Activated CD4-positive, alpha-beta T cell treated with anti-CD3 and anti-CD28 coated beads for 24 hours (primary cell): ENCODE measurements around the gene ROBO1.
"Not testable (repeated sequence)": the region's sequence is repeated elsewhere in the genome, so short reads cannot be mapped to it uniquely, and the experiment has no call there.

Source experiments
- DNase-seq, 2 donors: peaks; one replicate each; pipeline ENCODE4 v3.0.0-alpha.2; 2020; ENCODE audit warnings: low read depth in 2 of 2

ROBO1 gene

GRCh38 chr3:78802562-78802930 is 965.3 kb downstream of the ROBO1 start:
- no peak for DNase-seq

GRCh38 chr3:78801926-78802561 is 965.8 kb downstream of the ROBO1 start:
- DNase-seq = no peak

GRCh38 chr3:78799681-78800080 is 968.1 kb downstream of the ROBO1 start:
- DNase-seq = no peak

- no peak for DNase-seq
Observed at GRCh38 chr3:78798266-78798832, 969.4 kb downstream of the ROBO1 start.

GRCh38 chr3:78794431-78794830 is 973.4 kb downstream of the ROBO1 start:
- DNase-seq = no peak

GRCh38 chr3:78792733-78793132 is 975.1 kb downstream of the ROBO1 start:
- DNase-seq = no peak

- DNase-seq = no peak
Observed at GRCh38 chr3:78792212-78792611, 975.6 kb downstream of the ROBO1 start.

- no peak for DNase-seq
Observed at GRCh38 chr3:78791753-78792152, 976.0 kb downstream of the ROBO1 start.

GRCh38 chr3:78788839-78789238 is 979.0 kb downstream of the ROBO1 start:
- no peak for DNase-seq

- no peak for DNase-seq
Observed at GRCh38 chr3:78785004-78785403, 982.8 kb downstream of the ROBO1 start.

- DNase-seq = no peak
Observed at GRCh38 chr3:78781351-78781750, 986.4 kb downstream of the ROBO1 start.

- DNase-seq = no peak
Observed at GRCh38 chr3:78765671-78766485, 1001.9 kb downstream of the ROBO1 start.

- DNase-seq = no peak
Observed at GRCh38 chr3:78764634-78765033, 1003.2 kb downstream of the ROBO1 start.

- no peak for DNase-seq
Observed at GRCh38 chr3:78762121-78762520, 1005.7 kb downstream of the ROBO1 start.

GRCh38 chr3:78761126-78761525 is 1006.7 kb downstream of the ROBO1 start:
- DNase-seq = no peak

- DNase-seq = no peak
Observed at GRCh38 chr3:78757731-78758130, 1010.1 kb downstream of the ROBO1 start.

- no peak for DNase-seq
Observed at GRCh38 chr3:78754066-78754743, 1013.6 kb downstream of the ROBO1 start.

- DNase-seq = no peak
Observed at GRCh38 chr3:78751266-78751665, 1016.5 kb downstream of the ROBO1 start.

- DNase-seq = not testable (repeated sequence)
Observed at GRCh38 chr3:78750291-78750690, 1017.5 kb downstream of the ROBO1 start.

- no peak for DNase-seq
Observed at GRCh38 chr3:78749056-78749455, 1018.7 kb downstream of the ROBO1 start.

GRCh38 chr3:78745847-78746246 is 1022.0 kb downstream of the ROBO1 start:
- DNase-seq = no peak

- DNase-seq = no peak
Observed at GRCh38 chr3:78742491-78742890, 1025.3 kb downstream of the ROBO1 start.

GRCh38 chr3:78742041-78742440 is 1025.8 kb downstream of the ROBO1 start:
- no peak for DNase-seq
